Activated gamma-delta T cell (primary cell): Measurements from ENCODE around the gene ZSCAN16.

Experiments
- DNase-seq: peaks from one replicate; lab custom pipeline; 2025; lab: John Stamatoyannopoulos, UW

ZSCAN16 gene

DNA sequence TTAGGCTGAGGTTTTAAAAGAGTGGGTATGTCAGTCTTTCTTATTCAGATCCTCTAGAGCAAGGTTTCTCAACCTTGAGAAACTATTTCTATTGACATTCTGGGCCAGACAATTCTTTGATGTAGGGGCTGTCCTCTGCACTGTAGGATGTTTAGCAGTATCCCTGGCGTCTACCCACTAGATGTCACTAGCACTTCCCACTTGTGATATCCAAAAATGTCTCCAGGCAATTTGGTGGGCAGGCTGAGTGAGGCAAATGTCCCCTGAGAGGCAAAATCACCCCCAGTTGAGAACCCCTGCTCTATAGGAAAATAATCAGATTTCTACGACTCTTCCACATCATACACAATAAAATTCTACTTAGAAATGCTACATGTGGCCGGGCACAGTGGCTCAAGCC lies 9.6 kb downstream of the ZSCAN16 start:
- no peak for DNase-seq

- no peak for DNase-seq
These were observed 10.3 kb downstream of the ZSCAN16 start for GRCh38 chr6:28134716-28135115.

GRCh38 chr6:28135393-28135792 lies 11.0 kb downstream of the ZSCAN16 start:
- DNase-seq: no peak

DNA sequence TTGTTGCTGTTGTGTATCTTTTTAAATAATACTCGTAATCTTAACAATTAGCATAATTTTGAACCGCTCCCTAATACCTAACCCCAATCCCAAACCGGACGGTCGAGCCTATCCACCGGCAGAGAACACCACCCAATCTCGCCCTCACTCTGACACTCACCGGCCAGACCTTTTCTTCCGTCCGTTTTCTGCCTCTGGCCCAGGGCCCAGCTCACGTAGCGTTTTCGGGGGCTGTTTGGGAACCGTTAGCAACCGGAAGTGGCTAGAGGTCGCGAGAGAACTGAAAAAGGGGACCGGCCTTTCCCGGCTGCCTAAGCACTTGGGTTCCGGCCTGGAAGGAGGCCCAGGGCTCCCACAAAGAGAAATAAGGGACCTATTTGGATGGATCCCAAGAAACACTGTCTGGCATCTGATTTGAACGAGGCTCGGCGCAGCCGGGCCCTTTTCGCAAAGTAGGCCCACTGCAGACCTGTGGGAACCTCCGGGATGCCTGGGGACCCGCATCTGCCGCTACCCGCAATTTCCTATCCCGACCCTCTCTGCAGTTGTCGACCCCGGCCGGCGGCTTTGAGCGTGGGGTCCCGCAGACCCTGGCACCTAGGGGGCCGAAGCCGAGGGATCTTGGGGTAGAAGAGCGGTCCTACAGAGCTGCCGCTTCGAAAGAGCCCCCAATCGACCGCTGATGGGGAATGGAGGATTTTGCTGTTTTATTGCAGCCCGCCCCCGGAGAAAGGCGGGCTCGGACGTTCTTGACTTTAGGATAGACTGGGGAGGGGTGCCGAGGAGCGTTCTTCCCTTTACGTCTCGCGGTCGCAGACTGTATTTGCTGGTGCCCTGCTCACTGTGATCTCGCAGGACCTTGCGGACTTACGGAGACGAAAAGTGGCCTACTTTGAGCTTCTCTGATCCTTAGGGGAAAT lies 12.4 kb downstream of the ZSCAN16 start:
- DNase-seq: peak; percentile 13

- no peak for DNase-seq
These were observed 13.1 kb downstream of the ZSCAN16 start for GRCh38 chr6:28137505-28137981.

DNA sequence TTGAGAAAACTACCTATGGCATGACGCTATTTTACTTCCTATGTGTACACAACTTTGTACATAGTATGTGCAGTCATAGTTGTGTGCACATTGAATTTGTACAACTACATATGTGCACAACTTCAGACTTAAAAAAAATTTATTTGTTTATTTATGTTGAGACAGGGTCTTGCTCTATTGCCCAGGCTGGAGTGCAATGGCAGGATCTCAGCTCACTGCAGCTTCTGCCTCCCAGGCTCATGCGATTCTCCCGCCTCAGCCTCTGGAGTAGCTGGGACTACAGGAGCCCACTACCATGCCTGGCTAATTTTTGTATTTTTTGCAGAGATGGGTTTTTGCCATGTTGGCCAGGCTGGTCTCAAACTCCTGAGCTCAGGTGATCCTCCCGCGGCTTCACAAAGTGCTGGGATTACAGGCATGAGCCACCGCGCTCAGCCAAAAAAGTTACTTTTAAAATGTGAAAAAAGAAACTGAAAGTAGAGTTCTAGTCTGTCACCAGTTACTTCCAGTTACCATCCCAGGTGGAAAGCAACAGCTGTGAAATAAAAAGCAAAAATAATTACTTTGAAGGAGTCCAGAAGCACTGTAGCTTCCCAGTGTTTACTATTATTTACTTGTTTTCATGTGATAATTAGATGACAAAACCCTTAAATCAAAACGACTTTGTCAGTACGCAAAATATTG lies 15.6 kb downstream of the ZSCAN16 start:
- no peak for DNase-seq

GRCh38 chr6:28140616-28141015 lies 16.2 kb downstream of the ZSCAN16 start:
- no peak for DNase-seq

DNA sequence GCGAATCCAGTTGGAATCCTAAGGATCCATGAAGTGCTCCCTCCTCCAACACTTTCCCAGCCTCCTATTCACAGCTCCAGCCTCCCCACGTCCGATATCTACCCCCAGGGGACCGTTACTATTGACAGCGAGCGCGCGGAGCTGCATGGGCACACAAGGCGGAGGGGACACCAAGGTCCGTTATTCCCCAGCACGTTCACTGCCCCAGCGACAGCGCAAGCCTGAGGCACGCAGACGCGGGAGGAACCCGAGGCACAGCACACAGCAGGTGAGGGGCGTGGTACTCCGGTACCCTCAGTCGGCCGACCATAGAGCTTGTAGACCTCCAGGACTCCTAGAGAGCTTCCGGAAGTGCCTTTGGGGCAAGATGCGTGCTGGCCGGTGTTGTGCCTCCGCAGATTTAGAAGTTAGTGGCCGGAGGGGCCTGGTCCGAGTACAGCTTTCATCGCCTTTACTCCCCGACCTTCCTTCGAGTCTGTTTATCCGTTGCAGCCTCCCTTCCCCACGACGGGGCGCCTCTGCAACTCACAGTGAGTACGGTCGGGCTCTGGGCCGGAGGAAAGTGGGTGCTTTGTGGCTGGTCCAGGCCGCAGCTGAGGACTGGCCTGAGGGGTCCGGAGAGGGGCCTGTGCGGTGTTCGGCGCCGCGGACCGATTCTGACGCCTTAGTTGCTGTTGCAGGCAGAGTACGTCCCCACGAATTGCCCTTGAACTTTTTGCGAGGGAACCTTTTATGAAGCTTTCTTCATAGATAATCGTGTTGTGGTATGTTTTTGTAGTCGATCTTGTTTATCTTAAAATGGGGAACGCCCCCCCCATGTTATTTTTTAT lies 17.3 kb downstream of the ZSCAN16 start, which contains the start of gene ZKSCAN8:
Gene ZKSCAN8 (plus strand): TSS at position 384 of the 830 bp plus-strand sequence. CDS start 6,525 bp downstream, outside the sequence.
- peak; percentile 40 for DNase-seq

GRCh38 chr6:28142446-28142845 lies 18.0 kb downstream of the ZSCAN16 start:
- DNase-seq: no peak

GRCh38 chr6:28145231-28145630 lies 20.8 kb downstream of the ZSCAN16 start:
- DNase-seq: no peak

DNA sequence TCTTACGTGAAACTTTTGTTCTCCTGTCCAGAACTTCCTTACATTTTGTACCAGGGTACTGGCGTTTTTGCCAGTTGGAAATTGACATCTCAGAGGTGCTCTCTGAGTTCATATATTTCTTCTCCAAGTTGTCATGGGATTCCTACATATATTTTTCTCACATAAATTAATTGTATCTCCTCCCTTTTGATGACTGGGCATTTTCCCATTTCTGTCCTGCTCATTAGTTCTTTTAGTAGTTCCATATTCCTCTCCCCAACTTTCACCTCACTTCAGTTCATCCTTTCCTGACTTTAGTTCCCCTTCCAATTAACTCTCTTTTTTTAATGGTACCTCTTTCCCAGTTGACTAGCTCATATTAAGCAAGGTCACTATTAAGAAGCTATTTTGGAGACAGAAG lies 28.1 kb downstream of the ZSCAN16 start:
- DNase-seq: no peak

- DNase-seq: no peak
These were observed 29.1 kb downstream of the ZSCAN16 start for GRCh38 chr6:28153546-28153945.

DNA sequence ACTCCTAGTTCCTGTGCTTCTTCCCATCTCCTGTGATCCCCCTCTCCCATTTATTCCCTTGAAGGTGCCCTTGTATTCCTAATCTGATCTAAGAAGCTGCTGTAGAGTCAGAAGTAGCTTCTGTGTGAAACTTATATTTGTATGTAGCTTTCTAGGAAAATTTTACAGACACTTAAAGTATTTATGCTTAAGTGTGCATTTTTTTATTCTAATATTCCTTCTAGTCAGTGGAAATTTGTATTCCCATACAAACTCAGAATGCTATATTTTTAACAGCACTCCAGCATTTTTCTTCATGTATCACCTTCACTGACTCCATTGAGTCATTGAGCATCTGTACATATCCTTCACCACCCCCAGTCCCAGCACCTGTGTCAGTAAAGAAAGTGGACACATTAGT lies 29.9 kb downstream of the ZSCAN16 start:
- DNase-seq: no peak

DNA sequence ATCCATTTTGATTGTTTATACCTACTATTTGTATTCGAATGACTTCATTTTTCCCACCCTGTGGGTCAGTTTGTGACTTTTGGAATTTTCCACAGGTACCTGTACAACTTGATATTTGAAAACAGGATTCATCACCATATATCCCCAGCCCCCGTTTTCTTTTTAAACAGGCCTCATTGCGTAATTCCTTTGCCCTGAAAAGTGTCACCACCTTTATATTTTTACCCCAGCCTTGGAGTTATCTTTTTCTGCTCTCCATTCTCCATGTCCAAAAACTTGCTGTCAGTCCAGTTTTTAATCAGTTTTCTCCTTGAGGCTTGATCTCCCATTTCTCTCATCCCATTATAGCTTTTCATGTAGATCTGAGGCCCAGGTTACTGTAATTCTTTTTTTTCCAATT lies 33.9 kb downstream of the ZSCAN16 start:
- DNase-seq: no peak

GRCh38 chr6:28159029-28159607 lies 34.7 kb downstream of the ZSCAN16 start:
- no peak for DNase-seq

GRCh38 chr6:28160233-28160632 lies 35.8 kb downstream of the ZSCAN16 start:
- no peak for DNase-seq

DNA sequence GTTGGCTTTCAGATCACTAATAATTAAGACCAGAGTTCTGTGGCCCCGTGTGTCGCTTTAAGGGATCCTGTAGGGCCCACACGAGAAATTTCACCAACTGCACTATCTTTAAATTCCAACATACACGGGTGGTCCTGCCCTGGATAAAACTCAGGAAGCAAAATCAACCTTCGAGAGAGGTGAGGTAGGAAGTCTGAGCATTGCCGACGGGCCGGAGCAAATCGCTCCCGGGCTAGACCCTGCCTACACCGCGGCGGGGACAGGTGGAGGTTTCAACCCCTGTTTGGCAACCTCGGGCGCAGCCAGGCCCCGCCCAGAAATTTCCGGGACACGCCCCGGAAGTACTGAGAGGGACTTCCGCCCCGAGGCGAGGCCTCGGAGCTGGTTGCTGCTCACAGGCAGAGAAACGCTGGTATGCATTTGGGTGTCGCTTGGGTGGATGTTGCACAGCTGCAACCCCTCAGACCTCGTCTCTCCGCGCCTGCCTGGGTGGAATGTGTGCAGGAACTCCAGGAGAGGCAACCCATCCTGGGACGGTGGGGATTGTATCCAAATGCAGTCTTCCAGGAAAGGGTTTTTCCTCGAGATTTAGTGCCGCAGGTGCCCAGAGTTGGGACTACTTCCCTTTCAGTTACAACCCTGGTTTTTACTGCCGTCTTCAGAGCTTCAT lies 37.1 kb downstream of the ZSCAN16 start:
- peak; percentile 51 for DNase-seq

DNA sequence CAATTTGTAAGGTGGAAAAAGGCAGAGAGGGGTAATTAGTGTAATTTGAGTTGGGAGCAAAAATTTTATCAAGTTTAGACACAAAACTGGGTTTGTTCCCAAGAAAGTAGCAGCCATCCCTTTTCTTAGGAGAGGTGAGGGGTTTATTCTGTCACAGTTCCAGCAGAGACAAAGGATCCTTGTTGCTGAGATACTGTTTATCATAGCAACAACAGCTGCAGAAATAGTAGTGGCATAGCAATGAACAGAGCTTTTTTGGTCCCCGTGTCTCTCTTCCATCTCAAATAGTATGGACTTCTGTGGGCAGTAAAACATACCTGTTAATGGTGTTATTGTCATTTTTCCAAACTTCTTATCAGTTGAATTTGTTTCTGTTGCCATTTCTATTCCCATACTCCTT lies 41.2 kb downstream of the ZSCAN16 start:
- DNase-seq: no peak

GRCh38 chr6:28167068-28167467 lies 42.7 kb downstream of the ZSCAN16 start:
- no peak for DNase-seq

GRCh38 chr6:28167926-28168325 lies 43.5 kb downstream of the ZSCAN16 start:
- no peak for DNase-seq

DNA sequence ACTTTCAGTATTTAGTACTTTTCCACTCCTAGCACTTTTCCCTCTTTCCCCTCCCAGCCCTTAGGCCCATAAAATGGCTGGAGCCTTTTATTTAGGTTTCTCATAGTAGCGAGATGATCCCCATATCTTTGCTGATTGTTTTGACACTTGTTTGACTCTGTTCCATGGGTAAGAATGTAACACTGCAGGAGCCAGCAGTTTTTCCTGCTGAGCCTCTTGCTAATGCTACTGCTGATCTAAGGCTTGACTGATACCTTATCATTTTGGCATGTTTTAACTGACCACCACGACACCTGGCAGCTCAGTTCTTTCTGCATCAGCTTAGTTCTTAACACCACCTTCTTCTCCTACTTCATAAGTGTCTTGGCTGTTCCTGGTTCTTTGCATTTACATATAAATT lies 46.9 kb downstream of the ZSCAN16 start:
- no peak for DNase-seq
